ENCODE measurements around the gene ATXN1.

Gene ATXN1

DNA sequence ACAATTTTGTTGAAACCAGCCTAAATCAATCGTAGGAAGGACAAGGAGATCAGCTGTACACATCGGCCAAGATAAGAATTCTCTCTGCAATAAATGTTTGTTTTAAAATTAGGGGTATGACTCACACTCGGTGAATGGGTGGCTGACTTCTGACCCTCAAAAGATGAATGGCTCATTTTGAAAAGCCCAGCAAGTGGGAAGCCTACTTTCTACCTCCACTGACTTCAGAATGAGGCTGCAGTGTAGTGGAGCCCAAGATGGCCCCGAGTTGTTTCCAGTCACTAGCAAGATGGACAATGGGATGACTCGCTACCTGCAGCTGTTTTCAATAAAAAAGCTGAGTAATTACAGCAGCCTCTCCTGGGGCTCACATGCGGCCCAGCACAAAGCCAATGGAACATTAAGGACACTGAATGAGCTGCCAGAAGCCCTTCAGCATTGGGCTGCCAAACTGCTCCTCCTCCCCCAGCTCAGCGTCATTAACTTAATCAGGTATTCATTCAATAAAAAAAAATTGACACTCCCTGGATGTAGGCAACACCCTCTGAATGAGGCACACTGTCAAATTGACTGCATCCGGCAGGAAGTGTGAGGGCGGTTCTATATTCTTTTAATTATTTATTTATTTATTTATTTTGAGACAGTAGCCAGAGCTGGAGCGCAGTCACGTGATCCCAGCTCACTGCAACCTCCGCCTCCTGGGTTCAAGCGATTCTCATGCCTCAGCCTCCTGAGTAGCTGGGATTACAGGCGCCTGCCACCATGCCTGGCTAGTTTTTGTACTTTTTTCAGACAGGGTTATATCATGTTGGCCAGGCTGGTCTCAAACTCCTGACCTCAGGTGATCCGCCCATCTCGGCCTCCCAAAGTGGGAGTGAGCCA lies 415.6 kb downstream of the ATXN1 start:
- no peak for FAIRE-seq

DNA sequence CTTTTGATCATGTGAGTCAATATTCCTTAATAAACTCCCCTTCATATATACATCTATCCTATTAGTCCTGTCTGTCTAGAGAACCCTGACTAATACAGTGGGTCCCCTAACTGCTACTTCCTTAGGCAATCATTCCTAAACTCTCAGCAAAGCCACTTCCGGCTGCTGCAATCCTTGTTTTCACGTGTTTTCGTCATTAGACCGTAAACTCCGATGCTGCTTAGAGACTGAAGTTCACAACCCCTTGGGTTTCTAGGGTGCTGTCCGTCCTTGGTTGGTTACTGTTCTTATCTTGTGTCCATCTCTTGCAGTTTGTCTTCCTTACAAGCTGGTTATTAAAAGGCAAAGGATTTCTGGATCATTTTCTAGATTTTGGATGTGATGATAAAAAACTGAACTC lies 416.5 kb downstream of the ATXN1 start:
- no peak for FAIRE-seq

DNA sequence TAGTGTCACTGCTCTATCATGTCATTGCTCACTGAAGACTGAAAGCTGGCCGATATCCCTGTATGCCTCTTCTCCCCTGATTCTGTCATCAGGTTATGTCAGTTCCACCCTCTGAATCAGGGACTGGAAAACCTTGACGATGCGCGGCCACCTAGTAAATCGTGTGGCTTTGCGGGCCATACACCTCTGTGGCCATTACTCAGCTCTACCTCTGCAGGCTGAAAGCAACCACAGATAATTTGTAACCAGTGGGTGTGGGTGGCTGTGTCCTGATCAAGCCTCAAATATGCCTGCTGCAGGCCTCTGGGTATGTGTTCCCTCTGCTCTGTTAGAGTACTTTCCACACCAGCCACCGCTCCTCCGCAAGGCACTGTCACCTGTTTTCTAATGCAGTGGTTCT lies 417.7 kb downstream of the ATXN1 start:
- no peak for FAIRE-seq

DNA sequence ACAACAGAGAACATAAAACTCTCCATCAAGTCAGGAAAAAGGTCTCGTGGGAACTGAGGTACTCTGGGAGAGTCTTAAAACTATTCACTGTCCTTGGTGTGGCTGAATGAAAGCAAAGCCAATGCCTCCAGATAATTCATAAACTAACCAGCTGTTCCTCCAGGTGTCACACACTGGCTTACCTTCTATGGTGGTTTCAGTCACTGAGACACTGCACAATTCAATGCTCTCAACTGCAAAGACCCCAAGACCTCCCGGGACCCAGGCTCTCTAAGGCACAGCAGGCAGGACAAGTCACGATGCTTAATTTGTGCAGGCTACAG lies 422.0 kb downstream of the ATXN1 start:
- no peak for FAIRE-seq

DNA sequence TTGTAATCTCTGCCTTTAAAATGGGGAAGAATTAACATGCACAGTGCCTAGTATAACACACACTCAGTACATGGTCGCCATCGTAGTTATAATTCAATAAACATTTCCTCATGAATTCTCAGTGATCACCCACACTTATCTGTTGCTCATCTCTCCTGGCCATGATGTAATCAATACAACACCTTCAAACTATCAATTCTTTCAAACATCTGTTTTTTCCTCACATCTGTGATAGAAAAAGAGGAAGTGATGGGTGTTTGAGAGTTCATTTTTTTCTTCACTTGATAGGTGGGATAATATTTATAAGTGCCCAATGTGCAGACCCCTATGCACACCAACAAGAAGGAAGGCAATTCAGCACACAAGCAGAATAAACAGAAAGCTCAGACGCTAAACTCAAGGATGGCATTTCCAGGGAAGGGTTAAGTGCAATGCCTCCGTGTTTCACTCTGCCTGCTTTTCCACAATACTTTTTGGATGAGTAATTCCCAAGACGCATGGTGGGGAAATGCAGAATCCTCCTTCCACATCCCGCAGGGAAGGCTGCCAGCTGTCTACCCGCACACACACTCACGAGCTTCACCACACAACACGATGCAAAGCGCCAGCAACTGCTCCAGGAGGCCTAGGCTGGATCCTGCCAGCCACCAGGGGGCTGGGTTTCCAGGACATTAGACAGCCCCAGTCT lies 422.5 kb downstream of the ATXN1 start:
- FAIRE-seq, result no peak

DNA sequence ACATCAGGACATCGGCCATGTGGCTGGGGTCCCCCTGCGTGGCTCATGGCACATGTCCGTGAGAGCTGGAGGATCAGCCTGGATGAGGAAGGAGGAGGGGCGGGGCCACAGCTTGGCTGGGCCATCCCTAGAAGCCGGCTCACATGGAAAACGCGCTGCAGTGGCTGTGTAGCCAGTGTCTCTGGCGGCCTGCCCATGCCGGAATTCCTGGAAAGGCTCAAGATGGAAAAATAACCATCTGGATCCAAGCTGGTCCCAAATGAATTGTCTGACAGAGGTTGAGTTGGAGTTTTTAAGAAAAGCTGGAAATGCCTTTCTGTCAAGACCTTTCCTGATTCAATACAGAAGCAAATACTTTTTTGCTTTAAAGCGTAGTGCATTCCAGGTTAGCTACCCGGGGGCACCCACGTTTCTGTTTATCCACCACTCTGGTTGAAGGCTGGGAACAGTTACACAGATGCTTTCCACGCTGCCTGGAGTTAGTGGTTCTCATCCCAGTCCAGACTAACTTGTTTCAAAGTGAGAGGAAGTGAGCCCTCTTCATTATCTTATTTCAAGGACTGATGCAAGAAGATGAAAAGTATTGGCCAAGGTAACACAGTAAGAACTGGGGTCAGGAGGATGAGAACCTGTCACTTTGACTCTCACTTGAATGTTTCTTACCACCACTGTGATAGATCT lies 423.8 kb downstream of the ATXN1 start:
- FAIRE-seq, result no peak

DNA sequence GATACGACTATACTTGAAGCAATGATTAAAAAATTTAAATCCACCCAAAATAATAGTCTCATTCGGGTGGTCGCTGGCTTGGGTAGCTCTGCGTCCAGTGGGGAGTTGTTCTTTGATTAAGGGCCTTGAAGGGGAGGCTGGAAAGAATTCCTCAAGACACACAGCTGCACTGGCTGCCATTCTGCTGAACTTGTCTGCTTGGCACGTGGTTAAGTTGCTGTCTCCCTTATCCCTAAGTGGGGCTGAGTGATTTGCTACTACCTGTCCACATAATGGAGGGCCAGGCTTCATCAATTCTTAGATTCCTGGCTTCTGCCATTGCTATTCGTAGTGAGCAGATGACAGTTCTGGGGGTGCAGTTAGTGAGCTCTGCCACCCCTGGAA lies 424.4 kb downstream of the ATXN1 start:
- no peak for FAIRE-seq

DNA sequence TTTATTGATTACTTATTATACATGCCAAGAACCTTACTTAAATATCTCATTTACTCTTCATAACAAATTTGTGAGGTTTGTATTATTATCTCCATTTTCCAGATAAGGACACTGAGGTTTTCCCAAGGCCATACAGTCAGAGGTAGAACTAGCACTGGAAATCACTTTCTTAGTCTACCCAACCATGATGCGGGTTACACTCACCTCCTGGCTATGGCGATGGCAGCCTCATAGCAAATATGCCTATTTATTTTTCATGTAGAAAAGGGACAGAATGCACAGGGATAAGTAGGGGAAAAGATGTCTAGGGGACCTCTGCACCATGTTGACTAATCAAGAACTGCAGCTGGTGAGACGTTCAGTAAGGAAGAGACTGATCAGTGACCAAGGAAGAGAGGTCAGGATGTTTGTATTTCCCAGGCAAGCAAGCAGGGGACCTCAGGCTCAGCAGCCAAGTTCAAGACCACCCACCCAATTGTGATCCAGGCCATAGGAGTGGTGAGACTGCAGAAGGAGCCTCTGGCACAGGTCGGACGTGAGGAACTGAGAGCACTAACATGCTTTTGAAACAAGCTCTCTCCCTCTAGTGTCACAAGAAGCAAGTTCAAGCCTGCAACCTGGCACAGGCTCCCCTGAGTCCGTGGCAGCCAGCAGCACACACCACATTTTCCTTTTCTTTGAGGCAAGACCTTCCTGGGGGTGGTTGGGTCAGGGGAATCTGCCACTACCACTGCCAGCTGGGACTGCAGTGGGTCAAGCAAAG lies 425.0 kb downstream of the ATXN1 start:
- no peak for FAIRE-seq

DNA sequence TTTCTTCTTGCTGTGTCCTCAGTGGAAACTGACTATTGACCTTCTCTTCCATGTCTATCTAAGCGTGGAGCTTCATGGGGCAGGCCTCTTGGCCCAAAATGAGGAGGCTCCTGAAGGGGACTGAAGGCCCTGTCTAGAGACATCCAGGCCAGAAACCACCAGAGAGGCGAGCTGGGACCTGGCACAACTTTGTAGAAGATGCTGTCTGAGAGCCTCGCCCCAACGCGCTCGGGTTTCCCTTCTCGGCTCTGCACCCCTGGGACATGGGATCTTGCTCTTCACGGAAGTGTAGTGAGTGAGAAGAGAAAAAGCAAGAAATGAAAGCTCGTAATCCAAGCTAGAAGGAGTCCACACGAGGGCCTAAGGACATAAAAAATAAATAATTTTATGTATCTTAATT lies 426.1 kb downstream of the ATXN1 start:
- no peak for FAIRE-seq

DNA sequence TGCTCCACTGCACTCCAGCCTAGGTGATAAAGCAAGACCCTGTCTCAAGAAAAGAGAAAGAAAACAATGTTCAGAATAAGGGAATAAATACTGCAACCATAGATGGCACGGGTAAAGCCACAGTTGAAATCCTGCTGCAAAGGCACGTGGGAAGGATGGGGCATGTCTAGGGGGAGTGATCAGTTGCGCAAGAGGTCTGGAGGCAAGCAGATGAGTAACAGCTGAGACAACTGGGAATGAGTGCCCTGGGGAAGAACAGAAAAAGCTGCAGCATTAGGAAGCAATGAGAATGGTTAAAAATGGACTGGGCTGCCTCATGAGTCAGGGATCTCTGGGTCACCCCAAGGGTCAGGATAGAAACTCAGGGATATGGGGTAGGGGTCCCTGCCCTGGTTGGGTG lies 426.6 kb downstream of the ATXN1 start:
- no peak for FAIRE-seq

DNA sequence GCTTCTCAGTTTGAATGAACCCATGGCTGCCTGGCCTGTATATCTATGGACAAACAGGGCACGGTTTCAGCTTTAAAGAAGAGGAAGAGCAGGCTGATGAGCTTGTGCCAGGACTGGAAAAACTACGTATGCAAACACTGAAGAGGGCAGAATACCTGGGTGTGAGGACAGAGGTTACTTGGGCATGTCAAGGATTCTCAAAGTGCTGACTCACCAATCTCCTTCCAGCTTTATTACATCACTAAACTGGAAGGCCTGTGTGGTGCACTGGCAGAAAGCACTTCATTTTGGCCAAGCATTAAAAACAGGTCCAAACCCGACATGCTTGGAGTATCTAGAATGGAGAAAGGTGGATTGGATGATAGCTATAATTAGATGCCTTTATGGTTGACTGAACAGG lies 427.7 kb downstream of the ATXN1 start:
- no peak for FAIRE-seq

DNA sequence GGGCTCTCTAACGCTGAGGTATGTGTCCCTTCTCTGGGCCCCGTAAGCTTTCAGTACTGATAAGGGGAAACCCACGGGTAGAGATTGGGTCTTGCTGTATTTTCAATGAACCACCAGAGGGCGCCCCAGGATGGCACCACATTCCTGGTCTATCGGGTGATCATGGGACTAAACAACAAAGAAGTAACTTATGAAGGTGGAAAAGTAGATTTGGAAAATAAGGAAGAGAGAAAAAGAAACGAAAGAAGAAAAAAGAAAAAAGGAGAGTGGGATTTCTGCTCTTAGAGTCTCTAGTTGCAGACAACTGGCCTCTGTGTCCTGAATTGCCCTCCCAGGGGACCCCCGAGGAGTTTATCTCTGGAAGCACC lies 429.1 kb downstream of the ATXN1 start:
- no peak for FAIRE-seq

DNA sequence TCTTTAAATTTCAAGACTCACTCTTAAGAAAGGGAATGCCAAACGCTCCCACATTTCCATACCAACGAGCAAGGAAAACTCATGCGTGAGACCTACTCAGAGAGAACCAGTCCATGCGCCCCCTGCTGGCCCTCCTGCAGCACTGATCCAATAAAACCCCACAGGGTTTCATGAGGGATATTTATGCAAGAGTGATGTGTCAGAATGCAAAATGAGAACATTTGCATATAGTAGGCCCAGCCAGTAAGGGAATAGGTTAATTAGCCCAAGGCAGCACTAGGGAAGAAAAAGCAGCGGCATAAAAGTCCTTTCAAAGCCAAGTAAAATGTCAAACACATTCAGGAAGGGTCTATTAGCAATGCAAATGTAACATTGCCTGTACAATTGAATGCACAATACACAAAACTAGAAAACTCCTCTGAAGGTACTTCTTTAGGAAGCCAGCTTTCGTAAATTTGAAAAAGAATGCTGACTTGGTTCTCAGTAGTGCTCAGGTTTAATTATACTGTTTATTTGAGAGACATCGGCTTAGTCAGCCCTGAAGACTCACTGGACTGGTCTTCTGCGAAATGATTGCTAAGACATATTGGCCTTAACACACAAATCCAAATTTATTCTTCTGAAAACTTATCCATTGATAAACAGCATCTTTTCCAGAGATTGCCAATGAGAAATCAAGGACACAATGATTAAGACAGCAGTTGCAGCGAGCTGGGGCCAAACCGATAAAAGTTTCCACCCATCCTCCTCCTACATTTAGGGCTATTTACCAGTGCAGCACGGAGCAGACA lies 429.7 kb downstream of the ATXN1 start:
- no peak for FAIRE-seq

DNA sequence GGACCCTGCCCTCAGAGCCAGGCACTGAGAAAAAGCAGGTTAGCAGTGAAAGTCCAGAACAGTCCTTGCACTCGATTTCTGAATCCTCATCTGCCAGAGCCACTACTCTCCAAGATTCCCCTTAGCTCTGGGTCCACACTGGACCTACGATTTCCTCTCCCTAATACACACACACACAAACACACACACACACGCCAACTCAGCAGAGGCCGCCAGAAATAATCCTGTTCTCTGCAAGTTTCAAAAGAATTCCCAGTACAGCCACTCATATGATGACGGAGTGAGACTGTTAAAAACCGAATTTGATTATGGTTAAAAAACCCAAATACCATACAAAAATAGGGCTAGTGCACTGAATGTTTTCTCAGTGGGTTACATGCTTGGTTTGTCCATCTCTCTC lies 432.0 kb downstream of the ATXN1 start:
- FAIRE-seq, result no peak

DNA sequence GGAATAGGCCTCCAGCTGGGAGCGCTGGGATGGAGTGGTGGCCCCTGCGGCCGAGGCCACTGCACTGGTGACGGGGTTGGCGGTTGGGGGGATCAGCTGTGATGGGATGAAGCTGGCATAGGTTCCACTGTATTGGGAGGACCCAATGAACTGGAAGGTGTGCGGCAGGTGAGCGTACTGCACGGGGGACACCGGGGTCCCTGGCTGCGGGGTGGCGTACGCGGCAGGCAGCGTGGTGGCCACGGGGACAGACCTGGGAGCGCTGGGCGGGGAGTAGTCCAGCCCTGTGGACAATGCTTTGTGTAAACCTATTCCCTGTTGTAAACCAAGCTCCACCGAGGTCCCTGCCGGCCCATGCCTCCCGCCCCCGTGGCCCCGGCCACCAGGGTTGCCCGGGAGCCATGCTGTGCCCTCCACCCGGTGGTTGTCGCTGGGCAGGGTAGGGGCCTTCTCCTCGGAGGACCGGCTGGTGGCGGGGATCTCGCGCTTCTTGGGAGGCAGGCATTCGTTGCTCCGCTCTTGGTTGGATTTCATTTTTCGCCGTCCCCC lies 433.4 kb downstream of the ATXN1 start:
- FAIRE-seq, result no peak

DNA sequence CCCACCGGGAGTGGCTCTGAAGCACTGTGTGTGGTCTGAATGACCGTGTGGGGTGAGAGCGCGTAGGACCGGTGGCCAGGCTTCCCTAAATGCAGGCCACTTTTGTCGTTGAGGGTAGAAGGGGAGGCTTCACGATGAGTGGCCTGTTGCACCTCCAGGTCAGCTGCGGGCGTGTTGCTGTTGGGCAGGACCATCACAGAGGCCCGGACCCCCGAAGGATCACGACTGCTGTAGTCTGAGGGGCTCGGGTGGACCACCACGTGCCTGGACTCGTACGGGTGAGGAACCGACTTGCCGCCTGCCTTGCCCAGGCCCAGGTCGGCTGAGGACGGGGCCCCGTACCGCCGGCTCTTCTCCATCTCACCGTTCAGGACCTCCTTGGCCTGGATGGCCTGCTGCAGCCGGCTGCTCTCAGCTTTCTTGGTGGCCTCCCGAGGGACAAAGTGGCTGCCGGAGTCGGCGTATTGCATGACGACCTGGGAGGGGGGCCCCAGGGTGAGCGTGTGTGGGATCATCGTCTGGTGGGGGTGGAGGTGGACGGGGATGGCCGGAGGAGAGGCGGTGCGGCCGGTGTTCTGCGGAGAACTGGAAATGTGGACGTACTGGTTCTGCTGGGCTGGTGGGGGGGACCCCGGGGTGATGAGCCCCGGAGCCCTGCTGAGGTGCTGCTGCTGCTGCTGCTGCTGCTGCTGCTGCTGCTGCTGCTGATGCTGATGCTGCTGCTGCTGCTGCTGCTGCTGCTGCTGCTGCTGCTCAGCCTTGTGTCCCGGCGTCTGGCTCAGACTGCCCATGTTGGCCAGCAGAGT lies 434.1 kb downstream of the ATXN1 start:
- FAIRE-seq, result no peak

DNA sequence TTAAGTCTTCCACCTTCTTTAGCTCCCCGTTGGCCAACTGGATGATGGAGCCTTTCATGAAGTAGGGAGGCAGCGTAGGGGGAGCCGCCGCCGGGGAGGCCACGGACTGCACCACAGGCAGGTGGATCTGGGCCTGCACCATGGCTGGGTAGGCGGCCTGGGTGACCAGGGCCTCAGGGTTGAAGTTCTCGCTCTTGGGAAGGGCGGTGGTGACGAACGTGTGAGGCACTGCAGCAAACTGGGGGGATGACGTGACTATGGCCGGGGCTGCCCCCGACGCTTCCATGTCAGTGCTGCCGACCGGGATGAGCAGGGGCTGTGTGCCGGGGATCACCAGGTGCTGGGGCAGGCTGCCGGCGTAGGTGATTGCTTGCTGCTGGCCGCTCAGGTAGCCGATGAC lies 434.7 kb downstream of the ATXN1 start:
- FAIRE-seq, result no peak

DNA sequence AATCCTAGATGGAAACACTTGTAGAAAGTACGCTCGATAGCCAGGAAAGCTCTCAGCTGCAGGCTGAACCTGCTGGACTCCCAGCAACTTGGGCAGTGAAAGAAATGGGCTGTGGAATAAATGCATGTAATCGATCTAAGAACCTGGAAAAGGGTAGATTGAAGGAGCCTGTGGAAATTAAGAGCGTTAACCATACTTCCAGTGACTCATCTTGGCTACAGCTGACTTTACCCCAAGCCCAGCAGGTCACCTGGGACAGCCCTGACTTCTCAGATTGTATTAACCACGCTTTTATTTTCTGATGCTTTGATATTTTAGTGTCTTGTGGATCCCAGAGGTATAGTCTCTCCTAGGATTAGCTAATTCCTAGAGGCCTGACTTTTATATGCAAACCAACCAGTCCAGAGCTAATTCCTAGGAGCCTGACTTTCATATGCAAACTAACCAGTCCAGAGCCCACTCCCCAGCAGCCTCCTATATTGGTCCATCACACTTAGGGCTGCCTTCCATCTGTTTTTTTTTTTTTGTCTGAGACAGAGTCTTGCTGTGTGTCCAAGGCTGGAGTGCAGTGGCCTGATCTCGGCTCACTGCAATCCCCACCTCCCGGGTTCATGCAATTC lies 436.5 kb downstream of the ATXN1 start:
- no peak for FAIRE-seq

DNA sequence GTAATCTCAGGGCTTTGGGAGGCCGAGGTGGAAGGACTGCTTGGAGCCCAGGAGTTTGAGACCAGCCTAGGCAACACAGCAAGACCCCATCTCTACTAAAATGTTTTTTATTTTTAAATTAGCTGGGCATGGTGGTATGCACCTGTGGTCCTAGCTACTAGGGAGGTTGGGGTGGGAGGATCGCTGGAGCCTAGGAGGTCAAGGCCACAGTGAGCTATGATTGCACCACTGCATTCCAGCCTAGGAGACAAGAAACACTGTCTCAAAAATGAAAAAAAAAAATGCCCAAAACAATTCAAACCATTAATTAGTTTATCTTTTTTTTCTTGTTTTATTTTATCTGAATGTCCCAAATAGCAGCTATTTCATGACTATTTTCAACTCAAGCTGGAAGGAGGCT lies 437.1 kb downstream of the ATXN1 start:
- FAIRE-seq, result no peak

DNA sequence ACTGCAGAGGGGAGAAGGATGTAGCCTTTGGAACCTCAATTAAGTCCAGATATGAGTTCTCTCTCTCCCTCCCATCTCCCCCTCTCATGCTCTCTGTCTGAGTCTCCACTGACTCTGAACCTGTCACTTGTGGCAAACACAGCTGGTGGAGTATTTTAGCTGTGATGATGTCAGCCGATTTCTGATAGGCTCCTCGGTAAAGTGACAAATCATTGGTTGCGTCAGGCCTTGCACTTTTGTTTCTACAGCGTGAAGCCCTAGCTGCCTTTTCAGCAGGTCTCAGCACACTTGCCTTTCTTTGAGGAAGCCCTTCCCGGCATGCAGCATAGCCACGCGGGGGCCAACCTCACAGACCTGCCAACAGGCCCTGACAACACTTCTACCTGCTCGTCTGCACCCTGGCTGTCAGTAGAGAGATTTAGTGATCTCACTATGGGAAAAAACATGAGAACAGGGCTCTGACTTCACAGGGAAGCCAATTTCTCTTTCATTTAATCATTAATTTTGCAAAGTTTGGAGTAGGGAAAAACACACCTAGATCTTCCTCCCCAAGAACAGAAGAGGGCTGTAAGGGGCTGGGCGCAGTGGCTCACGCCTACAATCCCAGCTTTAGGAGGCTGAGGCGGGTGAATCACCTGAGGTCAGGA lies 438.5 kb downstream of the ATXN1 start:
- FAIRE-seq, result no peak

Measured in colon (tissue), 2 donors.